Measurements from ENCODE around the gene ANKRD12. TPM values are rescaled to one million over a fixed set of nuclear protein-coding genes. Genes with fewer than 3 reads are reported as not detected.

ANKRD12 gene
- total and polyA plus RNA-seq, 2 experiments from 2014 or later, result 23.9 to 92.4 TPM

- Mint-ChIP-seq H3K9me3 (no peaks in the 10 kb centered on the region), H3K36me3 (ENCODE audit: low read depth) (no peaks in the 10 kb centered on the region), H3K27ac (no peak overlapping the region), H3K4me1 (peaks cover 22% of the 10 kb centered on the region), H3K27me3 (ENCODE audit: insufficient read depth, low read depth, poor library complexity) (no peaks in the 10 kb centered on the region), H3K4me3 (no peak overlapping the region)
- H3K36me3 ChIP-seq (ENCODE audit: insufficient read depth), result no peaks in the 10 kb centered on the region
- H3F3A ChIP-seq (replicated peaks; ENCODE audit: low read depth), result no peaks in the 10 kb centered on the region
- no peaks in the 10 kb centered on the region for H3K27me3 ChIP-seq (ENCODE audit: insufficient read depth)
- H4K20me1 ChIP-seq (replicated peaks; ENCODE audit: insufficient read depth), result no peaks in the 10 kb centered on the region
- H3K27ac ChIP-seq (ENCODE audit: low read depth), result no peak overlapping the region
- ATAC-seq (no peak), DNase-seq (ENCODE audit: low spot score) (no peak)
- no peak overlapping the region for H2AFZ ChIP-seq
- H3K4me1 ChIP-seq (ENCODE audit: insufficient read depth), result peaks cover 26% of the 10 kb centered on the region
- no peaks in the 10 kb centered on the region for H3K79me2 ChIP-seq (replicated peaks; ENCODE audit: insufficient read depth)
- no peaks in the 10 kb centered on the region for H3K9me2 ChIP-seq (ENCODE audit: insufficient read depth)
- H3K4me2 ChIP-seq, result no peak overlapping the region
- TF ChIP-seq EZH2phosphoT487 (IDR thresholded peaks at IDR 0.05; ENCODE audit: unreplicated experiment) (no peak), ZNF462 (CRISPR knock-in tag; IDR thresholded peaks at IDR 0.05) (no peak), CREB1 (CRISPR knock-in tag; IDR thresholded peaks at IDR 0.05; ENCODE audit: low read depth) (no peak), JUNB (IDR thresholded peaks at IDR 0.05; ENCODE audit: unreplicated experiment) (no peak), EZH2 (IDR thresholded peaks at IDR 0.05; ENCODE audit: low read depth, unreplicated experiment) (no peak), POLR2AphosphoS5 (IDR thresholded peaks at IDR 0.05; ENCODE audit: low read depth) (no peak), ETS1 (IDR thresholded peaks at IDR 0.05) (no peak), ZNF331 (CRISPR knock-in tag; IDR thresholded peaks at IDR 0.05; ENCODE audit: low read depth) (no peak), REST (IDR thresholded peaks at IDR 0.05; ENCODE audit: unreplicated experiment) (no peak), NANOG (IDR thresholded peaks at IDR 0.05; ENCODE audit: borderline replicate concordance) (no peak), ZNF114 (CRISPR knock-in tag; IDR thresholded peaks at IDR 0.05) (no peak), CTCF (conservative IDR thresholded peaks at IDR 0.05; ENCODE audit: low read depth in 2 of 2) (no peak)
- H3K4me3 ChIP-seq, result no peak overlapping the region
These were observed 43.9 kb upstream of the ANKRD12 start for GRCh38 chr18:9092665-9093064.
